Keratinocyte (primary cell): Measurements from ENCODE around the gene BBS2.

Experiments used
- EZH2 ChIP-seq: IDR thresholded peaks from one replicate; pipeline ENCODE4 v1.6.1; 2012; ENCODE audit warnings: inconsistent platforms, mild to moderate bottlenecking, low read length, moderate library complexity
- TF ChIP-seq, protein P1 (sequence below), 3 experiments: IDR thresholded peaks in 1 of 3; conservative IDR thresholded peaks in 1 of 3; optimal IDR thresholded peaks in 1 of 3; 2 replicates in 2 of 3; 3 replicates in 1 of 3; pipeline versions ENCODE3 to v1.5.1; 2011; ENCODE audit warnings: low read length in 3 of 3, mild to moderate bottlenecking in 3 of 3, moderate library complexity in 2 of 3, control low read depth in 1 of 3, inconsistent platforms in 1 of 3; ENCODE audit not compliant: insufficient read depth in 2 of 3; ENCODE audit errors: extremely low read depth in 1 of 3

DNA sequence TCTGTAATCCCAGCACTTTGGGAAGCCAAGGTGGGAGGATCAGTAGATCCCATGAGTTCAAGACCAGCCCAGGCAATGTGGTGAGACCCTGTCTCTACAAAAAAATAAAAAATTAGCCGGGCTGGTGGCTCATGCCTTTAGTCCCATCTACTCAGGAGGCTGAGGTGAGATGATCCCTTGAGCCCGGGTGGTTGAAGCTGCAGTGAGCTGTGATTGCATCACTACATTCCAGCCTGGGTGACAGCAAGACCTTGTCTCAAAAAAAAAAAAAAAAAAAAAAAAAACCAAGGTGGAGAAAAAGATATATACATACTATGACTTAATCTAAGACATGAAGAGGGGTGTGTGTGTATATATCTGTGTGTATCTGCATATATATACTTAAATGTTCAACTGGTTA lies 26.7 kb downstream of the BBS2 start:
- TF ChIP-seq, protein P1, sequence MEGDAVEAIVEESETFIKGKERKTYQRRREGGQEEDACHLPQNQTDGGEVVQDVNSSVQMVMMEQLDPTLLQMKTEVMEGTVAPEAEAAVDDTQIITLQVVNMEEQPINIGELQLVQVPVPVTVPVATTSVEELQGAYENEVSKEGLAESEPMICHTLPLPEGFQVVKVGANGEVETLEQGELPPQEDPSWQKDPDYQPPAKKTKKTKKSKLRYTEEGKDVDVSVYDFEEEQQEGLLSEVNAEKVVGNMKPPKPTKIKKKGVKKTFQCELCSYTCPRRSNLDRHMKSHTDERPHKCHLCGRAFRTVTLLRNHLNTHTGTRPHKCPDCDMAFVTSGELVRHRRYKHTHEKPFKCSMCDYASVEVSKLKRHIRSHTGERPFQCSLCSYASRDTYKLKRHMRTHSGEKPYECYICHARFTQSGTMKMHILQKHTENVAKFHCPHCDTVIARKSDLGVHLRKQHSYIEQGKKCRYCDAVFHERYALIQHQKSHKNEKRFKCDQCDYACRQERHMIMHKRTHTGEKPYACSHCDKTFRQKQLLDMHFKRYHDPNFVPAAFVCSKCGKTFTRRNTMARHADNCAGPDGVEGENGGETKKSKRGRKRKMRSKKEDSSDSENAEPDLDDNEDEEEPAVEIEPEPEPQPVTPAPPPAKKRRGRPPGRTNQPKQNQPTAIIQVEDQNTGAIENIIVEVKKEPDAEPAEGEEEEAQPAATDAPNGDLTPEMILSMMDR (optimal IDR thresholded peaks at IDR 0.05 in 1 of 3, IDR thresholded peaks at IDR 0.05 in 1 of 3, conservative IDR thresholded peaks at IDR 0.05 in 1 of 3; ENCODE audit: extremely low read depth in 1 of 3, insufficient read depth in 2 of 3, low read length in 3 of 3) = no peak
- no peak for TF ChIP-seq EZH2
